ENCODE data around the gene NCKIPSD.

NCKIPSD gene

GRCh38 chr3:48716508-48716981, 30.8 kb upstream of the NCKIPSD start:
- no peak for TF ChIP-seq CTCF (conservative IDR thresholded peaks at IDR 0.05; ENCODE audit: low read depth, low read length)
- peak overlapping the region; percentile 100 for H3K4me3 ChIP-seq (ENCODE audit: low read length)
- no peak for DNase-seq (ENCODE audit: low read depth)

GRCh38 chr3:48715174-48715800, 29.6 kb upstream of the NCKIPSD start:
- TF ChIP-seq CTCF (conservative IDR thresholded peaks at IDR 0.05; ENCODE audit: low read depth, low read length) = no peak
- H3K4me3 ChIP-seq (ENCODE audit: low read length) = peak overlapping the region; percentile 100
- DNase-seq (ENCODE audit: low read depth) = no peak

- DNase-seq (ENCODE audit: low read depth) = no peak
- TF ChIP-seq CTCF (conservative IDR thresholded peaks at IDR 0.05; ENCODE audit: low read depth, low read length) = no peak
- H3K4me3 ChIP-seq (ENCODE audit: low read length) = no peak overlapping the region
These were observed 26.0 kb upstream of the NCKIPSD start for GRCh38 chr3:48711727-48712126.

- no peak overlapping the region for H3K4me3 ChIP-seq (ENCODE audit: low read length)
- TF ChIP-seq CTCF (conservative IDR thresholded peaks at IDR 0.05; ENCODE audit: low read depth, low read length) = no peak
- no peak for DNase-seq (ENCODE audit: low read depth)
These were observed 23.3 kb upstream of the NCKIPSD start for GRCh38 chr3:48709051-48709461.

GRCh38 chr3:48708481-48708889, 22.8 kb upstream of the NCKIPSD start:
- TF ChIP-seq CTCF (conservative IDR thresholded peaks at IDR 0.05; ENCODE audit: low read depth, low read length) = no peak
- H3K4me3 ChIP-seq (ENCODE audit: low read length) = no peak overlapping the region
- DNase-seq (ENCODE audit: low read depth) = no peak

- no peak overlapping the region for H3K4me3 ChIP-seq (ENCODE audit: low read length)
- no peak for TF ChIP-seq CTCF (conservative IDR thresholded peaks at IDR 0.05; ENCODE audit: low read depth, low read length)
- DNase-seq (ENCODE audit: low read depth) = no peak
These were observed 21.4 kb upstream of the NCKIPSD start for GRCh38 chr3:48707157-48707556.

- no peak for TF ChIP-seq CTCF (conservative IDR thresholded peaks at IDR 0.05; ENCODE audit: low read depth, low read length)
These were observed 16.7 kb upstream of the NCKIPSD start for GRCh38 chr3:48702320-48702920.

More at GRCh38 chr3:48702320-48702920, 16.7 kb upstream of the NCKIPSD start:
- DNase-seq (ENCODE audit: low read depth) = no peak
- no peak overlapping the region for H3K4me3 ChIP-seq (ENCODE audit: low read length)
